ENCODE measurements around the gene DSG4.

DSG4 gene

GRCh38 chr18:31450409-31450808 is 73.8 kb downstream of the DSG4 start:
- DNase-seq: no peak

GRCh38 chr18:31451625-31452024 is 75.0 kb downstream of the DSG4 start:
- DNase-seq: no peak

GRCh38 chr18:31454066-31454708 is 77.6 kb downstream of the DSG4 start:
- no peak for DNase-seq
